NCI-H187 treated with DMSO at 0.1 percent for 48 hours (cell line): ENCODE results near the gene ZFHX3.

ENCODE experiments used
- DNase-seq: peaks from one replicate; lab custom pipeline; 2025; lab: John Stamatoyannopoulos, UW

ZFHX3 gene

GRCh38 chr16:72901000-72901627, 146.8 kb downstream of the ZFHX3 start:
- peak; percentile 4 for DNase-seq

GRCh38 chr16:72898216-72898825, 149.6 kb downstream of the ZFHX3 start:
- no peak for DNase-seq

DNA sequence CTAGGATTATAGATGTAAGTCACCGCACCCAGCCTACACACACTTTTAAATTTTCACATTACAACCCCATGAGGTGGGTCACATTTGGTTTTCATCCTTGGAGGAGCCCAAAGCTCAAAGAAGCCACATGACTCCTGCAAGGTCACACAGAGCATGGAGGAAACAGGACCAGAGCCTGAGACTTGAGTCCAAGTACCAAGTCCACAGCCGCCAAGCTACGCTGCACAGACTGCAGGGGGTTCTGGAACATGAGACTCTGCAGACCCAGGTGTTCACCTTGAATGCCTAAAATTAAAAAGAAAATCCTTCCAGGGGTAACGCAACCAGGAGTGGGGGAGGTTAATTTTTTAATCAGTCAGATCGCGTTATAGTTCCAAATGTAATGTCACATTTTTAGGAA, 150.2 kb downstream of the ZFHX3 start:
- DNase-seq: no peak

DNA sequence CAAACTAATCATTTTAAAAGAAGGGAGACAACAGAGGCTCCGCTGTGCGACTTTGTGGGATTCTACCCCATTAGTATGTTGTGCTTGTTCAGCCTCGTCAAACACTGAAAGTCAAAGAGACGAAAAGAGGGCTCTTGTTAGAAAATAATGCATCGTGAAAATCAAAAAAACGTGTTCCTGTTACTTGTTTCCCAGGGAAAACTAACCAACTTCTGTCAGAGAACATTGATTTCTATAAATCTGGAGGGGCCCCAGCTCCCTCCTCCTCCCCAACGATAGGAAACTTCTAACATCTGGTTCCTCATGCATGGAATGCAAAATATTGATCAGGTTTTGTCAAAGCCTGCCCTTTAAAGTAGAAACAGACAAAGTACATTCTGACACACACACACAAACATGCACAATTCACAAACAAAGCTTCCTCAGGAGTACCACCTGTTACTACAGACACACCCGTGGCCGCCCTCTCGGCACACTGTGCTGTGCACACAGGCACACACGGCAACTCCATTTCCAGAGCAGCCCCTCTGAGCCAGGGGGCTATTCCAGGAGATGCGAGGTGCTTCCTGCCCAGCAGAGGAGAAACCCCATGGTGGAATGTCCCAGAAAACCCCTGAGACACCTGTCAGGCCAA, 151.3 kb downstream of the ZFHX3 start:
- DNase-seq: no peak

GRCh38 chr16:72895951-72896350, 152.0 kb downstream of the ZFHX3 start:
- no peak for DNase-seq

DNA sequence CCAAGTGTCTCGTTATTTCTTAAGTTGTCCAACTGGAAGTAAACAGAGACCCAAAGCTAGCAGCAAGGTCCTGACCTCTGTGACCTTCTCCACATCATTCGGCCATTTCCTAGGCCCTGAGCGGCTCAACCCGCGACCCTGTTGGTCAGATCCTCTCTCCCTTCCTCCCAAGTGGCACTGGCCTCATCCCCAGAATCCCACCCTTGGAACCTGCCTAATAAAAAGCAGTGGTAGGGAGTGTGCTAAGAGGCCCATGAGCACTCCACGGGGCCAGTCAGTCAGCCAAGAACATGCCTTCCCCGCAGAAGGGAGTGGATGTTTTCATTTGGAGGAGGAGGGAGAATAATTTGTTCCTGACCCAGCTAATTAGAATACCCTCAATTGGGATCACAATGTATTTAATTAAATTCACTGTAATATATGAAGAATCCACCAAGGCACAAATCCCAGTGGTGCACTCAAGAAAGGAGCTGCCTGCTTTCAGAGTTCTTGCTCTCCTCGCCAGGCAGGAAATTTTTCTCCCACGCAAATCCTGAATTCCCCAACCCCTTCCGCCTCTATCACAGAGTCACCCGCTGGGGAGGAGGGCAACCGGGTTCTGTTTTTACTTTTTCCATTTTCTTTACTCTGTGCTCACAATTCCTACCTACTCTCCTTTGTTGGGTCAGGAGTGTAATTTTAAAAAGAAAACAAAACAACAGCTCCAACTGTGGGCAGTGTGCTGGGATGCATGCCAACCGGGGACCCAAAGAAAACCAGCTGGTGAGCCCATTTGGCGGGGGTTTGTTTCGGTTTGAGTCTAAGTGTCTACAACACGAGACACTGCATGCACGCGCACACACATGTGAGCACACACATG, 153.4 kb downstream of the ZFHX3 start:
- no peak for DNase-seq

GRCh38 chr16:72891291-72892227, 156.4 kb downstream of the ZFHX3 start:
- no peak for DNase-seq

GRCh38 chr16:72890587-72890986, 157.3 kb downstream of the ZFHX3 start:
- DNase-seq: no peak

DNA sequence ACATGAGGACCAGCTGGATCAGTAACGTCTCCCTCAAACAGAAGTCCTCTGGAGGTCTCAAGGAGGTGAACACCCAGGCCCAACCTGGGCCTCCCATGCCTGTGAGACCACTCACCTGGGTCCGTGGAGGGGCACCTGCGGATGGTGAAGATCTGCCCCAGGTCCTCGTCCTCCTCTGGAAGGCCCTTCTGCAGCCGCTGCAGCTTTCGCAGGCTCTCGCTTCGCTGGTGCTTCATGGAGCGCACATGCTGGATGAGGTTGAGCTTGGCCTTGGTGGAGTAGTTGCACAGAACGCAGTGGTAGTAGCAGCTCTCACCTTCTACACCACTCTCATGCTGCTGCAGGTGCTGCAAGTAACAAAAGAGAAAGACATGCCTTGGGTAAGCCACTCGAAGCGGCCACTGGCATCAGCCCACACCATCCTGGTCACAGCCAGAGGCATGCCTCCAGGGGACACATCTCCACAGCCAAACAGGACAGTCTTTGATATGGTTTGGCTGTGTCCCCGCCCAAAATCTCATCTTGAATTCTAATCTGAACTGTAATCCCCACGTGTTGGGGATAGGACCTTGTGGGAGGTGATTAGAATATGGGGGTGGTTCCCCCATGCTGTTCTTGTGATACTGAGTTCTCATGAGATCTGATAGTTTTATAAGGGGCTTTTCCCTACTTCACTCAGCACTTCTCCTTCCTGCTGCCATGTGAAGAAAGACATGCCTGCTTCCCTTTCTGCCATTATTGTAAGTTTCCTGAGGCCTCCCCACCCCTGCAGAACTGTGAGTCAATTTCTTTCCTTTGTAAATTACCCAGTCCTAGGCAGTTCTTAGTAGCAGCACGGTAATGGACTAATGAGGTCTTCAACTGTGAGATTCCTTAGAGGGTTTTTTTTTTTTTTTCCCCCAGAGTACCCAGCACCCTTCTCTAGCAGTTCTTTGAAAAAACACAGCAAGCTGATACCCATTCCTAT, 158.0 kb downstream of the ZFHX3 start:
- no peak for DNase-seq

DNA sequence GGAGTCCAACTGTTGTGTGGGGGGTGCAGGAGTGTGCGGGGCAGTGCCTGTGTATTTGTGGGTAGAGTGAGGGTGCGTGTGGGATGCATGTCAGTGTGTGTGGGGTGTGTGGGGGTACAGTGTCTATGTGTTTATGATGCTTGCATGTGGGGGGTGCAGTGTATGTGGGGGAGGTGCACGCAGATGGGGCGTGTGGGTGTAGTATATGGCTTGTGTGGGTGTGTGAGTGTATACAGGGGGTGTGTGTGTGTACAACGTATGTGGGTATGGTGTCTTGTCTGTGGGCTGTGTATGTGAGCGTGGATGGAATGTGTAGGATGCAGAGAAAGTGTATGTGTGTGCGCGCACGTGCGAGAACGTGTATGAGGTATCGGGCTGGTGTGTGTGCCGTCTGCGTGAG, 160.4 kb downstream of the ZFHX3 start:
- no peak for DNase-seq

DNA sequence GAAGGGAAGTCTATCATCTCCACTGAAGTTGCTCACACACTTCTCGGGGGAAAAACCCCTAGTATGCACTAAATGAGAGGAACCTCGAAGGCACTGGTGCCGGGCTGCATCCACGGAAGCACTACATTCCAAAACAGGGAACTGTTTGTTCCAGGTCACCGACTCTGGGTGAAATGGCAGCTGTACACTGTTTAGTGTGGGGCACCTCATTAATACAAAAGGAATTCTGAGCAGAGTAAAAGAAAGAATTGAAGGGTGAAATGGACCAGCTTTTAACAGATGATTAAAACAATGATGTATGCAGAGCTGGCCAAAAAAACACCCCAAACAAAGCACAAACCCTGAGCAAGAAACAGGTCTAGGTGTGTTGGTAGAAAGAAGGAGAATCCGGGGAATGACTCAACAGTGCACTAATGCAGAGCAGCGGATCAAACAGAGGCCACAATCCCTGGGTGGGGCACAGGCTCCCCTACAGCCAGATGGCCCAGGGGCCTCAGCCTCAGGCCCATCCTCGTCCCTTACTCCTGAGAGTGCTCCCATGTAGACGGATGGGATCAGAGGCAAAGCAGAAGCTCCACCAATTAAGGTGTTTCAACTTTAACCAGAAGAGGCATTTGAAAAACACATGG, 161.5 kb downstream of the ZFHX3 start:
- no peak for DNase-seq

DNA sequence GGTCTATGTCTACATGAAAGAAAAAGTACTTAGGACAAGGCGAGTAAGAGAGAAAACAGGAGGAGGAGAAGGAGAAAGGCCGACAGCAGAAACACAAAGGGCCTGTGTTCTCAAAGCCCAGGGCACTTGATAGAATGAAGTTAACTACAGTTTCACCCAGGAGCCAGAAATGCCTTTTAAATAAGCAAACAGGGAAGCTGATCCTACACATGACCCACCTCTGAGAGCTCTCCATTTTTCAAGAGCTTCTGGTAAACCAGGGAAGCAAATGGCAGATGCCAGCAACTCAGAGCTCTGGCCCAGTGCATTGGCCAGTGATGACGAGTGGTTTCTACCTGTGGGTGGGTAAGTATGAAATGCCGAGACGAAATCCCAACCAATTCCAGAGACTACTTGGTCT, 163.4 kb downstream of the ZFHX3 start:
- peak; percentile 61 for DNase-seq

DNA sequence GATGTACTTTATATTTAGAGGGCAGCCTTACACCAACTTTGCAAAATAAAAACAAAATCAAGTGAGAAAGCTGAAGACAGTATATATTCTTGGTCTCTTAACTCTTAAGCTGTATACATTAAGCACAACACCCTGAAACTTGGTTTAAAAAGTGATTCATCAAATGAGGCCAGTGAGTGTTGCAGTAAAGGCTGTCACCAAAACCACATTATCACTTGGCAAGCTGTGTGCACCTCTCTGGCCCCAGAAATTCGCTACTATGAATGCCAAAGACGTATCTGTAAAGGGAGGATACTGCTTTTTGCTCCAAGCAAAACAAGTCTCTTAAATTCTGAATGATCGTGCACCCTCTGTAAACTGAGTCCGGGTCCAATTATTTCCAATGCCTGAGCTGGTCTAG, 163.9 kb downstream of the ZFHX3 start:
- no peak for DNase-seq

- no peak for DNase-seq
Measured at GRCh38 chr16:72879846-72880245, 168.1 kb downstream of the ZFHX3 start.

DNA sequence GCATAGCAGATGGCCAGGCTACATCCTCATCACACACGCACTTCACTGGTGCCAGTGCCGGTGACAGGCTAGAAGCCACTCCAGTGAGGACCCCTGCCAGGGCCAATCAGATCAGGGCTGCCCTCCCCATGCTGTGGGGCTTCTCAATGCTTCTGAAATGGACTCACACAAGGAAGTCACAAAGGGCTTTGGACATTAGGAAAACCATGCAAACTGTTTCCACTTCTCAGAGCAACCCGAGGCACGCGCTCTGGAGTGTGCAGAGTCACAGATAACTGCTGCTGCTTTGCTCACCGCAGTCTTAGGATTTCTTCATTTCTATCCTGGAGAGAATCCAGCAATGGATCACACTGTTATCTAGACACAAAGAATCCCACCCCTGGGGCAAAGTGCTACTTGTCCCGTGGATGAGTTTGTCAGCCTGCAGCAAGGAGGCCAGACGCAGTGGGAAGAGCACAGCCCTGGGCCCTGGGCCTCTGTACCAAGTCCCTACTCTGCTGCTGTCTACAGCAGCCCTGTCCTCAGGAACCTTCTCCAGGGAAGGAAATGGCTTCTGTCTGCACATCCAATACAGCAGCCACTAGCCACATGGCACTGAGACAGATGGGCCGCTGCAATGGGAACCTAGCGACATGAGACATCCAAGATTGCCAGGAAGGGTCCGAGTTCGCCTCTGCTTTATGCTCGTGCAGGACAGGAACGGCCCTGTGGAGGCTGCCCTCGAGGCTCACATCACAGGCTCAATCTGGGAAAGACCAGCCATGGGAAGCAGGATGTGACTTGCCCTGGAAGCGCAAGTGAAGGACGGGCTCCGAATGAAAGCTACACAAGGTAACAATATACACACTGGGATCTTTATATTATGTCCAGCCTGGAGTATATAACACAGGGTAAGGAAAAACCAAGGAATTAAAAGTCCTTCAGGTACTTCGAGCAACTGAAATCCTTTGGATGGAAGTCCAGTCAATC, 169.3 kb downstream of the ZFHX3 start:
- no peak for DNase-seq

- DNase-seq: no peak
Measured at GRCh38 chr16:72877374-72878028, 170.4 kb downstream of the ZFHX3 start.

- DNase-seq: no peak
Measured at GRCh38 chr16:72876981-72877373, 171.0 kb downstream of the ZFHX3 start.

- DNase-seq: no peak
Measured at GRCh38 chr16:72876221-72876620, 171.7 kb downstream of the ZFHX3 start.
